Stimulated activated CD8-positive, alpha-beta memory T cell treated with anti-CD3 and anti-CD28 coated beads, Interleukin-7, amount 100 ng/mL, for 1 hour (primary cell): ENCODE data around the gene NT5C3A.
"Not testable (repeated sequence)": the region's sequence is repeated elsewhere in the genome, so short reads cannot be mapped to it uniquely, and the experiment has no call there.

Experiments used
- DNase-seq, 2 donors: peaks; one replicate each; pipeline ENCODE4 v3.0.0-alpha.2; 2020; ENCODE audit warnings: low read depth in 2 of 2

NT5C3A gene

DNA sequence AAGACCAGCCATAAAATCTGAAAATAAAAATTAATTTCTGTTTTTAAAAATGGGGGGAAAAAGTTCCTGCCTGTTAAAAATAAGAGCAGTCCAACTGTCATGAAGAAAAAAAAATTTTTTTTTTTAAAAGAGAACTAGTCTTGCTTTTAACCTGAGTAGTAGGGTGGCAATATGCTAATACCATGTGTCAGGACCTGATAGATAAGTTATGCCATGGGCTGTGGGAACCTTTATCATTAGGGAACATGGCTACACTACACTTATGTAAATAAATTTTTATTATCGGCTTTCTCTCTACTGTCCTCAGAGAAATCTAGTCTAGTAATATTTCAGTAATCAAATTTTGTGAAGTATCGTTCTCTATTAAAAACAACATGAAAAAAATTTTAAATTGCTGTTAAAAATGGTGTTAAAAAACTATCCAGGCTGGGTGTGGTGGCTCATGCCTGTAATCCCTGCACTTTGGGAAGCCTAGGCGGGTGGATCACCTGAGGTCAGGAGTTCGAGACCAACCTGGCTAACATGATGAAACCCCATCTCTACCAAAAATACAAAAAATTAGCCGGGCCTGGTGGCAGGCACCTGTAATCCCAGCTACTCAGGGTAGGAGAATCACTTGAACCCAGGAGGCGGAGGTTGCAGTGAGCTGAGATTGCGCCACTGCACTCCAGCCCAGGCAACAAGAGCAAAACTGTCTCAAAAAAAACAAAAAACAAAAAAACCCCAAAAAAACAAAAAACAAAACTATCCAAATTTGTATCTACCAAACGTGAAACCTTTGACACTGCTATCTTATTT is 20.7 kb downstream of the NT5C3A start:
- no peak for DNase-seq

DNA sequence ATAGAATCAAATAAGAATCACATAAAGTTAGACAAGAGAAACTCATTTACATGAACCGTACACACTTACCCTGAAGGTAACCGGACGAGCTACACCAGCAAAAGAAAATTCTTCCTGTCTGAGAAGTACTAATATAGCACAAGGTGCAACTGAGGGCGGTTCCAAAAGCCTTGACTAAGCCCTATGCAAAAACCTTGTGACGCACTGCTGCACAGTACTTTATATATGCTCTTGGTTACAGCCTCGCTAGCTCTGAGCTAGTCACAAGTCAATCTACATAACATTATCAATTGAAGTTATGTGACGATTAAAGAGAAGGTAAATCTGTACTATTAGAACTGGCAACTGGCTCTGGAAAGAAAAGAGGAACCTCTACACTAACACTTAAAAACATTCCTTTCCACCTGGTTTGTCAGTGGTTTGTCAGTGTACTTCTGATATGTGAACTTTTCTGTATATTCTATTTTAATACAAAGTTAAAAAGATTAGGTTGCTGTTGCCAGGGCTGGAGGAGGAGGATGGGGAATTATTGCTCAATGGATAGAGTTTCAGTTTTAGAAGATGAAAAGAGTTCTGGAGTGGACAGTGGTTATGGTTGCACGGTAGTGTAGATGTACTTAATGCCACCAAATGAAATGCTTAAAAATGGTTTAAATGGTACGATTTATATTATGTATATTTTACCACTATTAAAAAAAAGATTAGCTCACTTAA is 21.6 kb downstream of the NT5C3A start:
- peak in 1 of 2 donors; percentile 32 for DNase-seq

DNA sequence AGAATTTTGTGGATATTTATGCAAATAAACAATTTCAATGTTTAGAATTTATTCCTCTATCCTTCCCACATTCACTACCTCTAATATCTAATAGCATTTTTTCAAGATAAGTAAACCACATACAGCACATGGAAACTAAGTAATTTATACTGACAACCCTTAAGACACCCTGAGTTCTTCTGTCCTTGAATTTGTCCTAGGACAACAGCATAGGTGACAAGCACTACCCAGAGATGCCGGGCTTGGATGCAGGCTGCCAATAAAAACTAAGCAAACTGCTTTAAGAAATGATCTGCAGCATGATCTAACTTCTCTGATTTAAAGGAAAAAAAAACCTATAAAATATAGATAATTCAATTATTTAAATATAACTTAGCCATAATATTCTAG is 22.7 kb downstream of the NT5C3A start:
- no peak for DNase-seq

DNA sequence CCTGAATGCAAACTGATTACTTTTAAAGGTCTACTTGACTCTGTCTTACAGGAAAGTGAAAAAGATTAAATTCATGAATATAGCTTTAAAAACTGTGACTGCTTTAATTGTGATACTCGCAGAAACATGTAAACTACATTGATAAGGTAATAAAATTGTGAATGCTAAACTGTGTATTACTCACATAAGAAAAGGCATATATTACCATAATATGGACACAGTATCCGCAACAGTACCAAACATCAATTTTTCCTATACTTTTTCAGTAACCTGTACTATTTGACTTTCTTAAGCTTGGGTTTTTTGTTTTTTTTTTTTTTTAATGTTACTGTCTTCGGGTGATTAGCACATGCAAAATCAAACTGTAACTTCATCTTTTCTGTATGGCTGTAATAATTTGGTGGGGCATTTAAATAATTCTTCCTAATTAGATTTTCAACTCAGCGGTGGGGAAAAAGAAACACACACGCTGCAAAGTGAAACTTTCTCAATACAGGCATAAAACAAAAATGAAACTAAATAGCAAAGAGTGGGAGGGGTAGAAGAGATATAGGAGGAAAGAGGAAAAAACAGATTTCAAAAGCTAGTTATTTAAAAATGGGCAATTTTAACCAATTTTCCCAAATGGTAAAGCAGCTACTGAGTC is 23.2 kb downstream of the NT5C3A start:
- DNase-seq: no peak

DNA sequence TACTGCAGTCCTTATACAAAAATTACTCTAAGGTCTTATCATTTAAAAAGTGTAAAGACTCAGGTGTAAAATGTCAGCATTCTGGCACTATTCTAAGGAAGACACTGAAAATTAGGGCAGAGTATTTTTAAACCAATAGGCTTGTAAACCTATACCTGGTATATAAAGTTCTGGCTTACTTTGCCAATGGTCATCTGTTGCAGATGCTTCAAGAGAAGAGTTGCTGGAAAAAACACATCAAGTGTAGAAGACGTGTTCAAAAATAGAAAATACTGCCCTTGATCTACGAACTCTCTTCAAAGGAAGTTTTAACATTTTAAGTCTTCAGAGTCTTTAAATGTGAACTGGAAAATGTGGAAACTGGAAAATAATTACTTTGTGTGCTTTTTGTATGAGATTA is 23.9 kb downstream of the NT5C3A start:
- no peak for DNase-seq

DNA sequence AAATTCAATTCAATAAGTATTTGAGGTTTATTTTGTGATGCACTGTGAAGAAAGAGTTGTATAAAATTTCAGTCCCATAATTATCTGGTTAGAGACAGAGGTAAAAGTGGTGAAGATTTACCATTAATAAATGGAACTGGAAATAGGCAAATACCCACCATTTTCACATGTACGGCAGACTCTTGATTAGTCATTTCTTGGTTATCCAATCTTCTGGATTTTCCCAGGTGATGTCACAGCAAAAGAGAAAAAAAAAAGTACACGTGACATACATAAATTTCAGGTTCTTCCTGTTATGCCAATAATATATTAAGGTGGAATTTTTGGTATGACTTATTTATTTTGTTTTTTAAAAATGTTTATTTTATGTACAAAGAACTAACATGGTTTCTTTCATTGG is 26.8 kb downstream of the NT5C3A start:
- DNase-seq: no peak

DNA sequence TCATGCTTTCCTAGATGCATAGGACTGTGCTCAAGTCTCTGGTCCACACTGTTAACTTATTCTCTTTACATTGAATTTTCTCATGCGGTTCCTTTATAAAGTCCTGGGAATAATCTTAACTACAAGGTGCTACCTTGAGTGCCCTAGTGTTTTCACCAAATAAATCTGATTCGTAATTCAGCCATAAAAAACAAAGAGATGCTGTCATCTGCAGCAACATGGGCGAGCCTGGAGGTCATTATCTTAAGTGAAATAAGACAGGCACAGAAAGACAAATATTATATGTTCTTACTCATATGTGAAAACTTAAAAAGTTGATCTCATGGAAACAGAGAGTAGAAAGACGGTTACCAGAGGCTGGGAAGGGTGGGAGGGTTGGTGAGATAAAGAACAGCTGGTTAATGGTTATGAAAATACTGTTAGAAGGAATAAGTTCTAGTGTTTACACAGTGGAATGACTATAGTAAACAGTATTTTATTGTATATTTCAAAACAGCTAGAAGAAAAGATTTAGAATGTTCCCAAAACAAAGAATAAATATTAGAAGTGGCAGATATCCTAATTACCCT is 38.3 kb downstream of the NT5C3A start:
- DNase-seq: no peak

DNA sequence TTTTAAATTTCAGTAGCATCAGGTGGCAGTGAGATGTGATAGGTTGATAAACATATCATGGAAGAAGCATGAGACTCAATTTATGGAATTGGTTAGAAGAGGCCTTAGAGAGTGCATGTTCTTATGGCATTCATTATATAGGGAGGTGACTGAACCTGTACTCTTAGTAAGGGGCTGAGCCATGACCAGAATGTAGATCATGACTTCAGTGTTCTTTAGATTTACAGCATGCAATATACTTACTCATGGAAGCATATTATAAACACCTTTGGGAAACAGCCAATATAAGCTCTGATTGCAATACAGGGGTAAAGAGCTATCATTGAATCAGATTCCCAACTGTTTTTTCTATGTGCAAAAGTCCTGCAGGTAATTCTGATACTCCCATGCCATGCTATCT is 50.2 kb downstream of the NT5C3A start:
- DNase-seq: no peak

DNA sequence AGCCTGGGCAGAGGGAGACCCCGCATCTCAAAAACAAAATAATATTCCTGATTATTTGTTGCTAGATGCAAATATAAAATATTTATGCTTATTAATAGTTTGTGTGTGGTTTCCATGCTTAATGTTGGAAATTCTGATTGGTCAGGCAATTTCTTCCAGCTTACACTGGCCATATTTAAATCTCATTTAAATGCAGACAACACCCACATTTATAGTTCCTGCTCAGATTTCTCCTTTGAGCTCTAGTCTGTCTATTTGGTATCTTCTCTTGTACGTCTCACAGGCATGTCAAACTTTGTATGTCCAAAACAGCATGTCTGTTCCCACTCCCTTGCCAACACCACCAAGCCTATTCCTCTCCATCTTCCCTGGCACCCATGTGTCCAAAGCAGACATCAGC is 52.8 kb downstream of the NT5C3A start:
- no peak for DNase-seq

DNA sequence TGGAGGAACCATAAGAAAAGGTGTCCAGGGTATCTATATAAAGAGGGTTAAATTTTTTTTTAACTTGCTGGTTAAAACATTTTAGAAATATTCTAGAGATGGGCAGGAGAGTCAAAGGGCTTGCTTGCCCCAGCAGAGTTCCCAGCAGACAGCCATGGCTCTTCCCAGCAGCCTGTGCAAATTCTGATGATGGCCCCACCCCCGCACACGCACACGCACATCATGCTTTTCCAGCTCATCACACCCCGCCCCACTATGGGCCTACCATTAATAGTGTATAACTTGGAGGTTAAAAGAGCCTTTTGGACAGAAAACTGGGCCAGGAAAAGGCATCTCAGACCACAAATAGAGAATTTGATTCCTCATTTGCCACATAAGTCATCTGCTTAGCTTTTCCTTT is 56.9 kb downstream of the NT5C3A start:
- DNase-seq: not testable (repeated sequence)

DNA sequence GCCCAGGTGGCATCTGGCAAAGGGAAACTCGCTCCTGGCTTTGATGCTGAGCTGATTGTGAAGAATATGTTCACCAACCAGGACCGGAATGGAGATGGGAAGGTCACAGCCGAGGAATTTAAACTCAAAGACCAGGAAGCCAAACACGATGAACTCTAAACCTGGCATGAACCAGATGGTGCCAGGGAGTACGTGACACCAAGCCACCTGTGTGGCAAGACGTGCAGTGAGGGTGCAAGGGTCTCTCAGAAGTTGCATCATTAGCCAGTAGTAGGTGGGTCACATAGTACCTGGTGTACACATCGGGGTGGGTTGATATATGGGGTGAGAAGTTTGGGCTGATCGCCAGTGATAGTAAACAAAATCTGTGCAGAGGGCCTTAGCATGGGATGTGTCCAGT is 57.4 kb downstream of the NT5C3A start:
- DNase-seq: not testable (repeated sequence)

DNA sequence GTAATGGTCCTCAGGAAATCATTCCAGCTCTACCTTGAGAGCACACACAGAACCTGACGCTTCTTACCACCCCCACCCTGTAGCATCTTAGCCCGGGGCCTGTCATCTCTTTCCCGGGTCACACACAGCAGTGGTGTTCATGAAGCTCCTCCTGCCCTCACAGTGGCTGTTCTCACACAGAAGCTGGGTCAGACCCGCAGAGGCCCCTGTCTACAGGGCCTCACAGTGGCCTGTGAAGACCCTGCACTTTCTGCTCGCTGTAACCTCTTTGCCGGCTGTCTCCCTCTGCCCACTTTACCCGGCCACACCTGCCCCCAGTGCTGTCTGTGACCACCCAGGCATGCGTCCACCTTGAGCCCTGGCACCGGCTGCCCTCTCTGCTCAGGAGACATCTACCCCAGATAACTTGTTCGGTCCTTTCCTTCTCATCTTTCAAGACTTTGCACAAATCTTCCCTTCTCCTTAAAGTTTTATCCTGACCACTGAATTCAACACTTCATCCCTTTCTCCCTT is 58.4 kb downstream of the NT5C3A start:
- DNase-seq: not testable (repeated sequence)

DNA sequence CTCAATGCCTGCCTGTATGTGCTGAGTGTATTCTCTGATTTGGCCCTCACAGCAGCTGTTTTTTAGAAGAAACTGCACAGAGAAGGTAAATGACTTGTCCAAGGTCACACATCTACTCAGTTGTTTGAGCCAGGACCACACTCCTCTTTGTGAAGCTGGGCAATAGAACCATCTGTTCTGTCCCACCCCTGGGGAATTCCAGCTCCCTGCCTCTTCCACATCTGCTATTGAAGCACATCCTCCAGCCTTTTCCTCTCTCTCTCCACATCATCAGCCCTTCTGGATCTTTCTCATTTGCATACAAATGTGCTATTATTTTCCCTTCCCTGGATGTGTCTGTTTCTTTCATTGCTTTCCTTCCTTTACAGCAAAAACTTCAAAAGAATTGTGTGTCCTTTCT is 59.5 kb downstream of the NT5C3A start:
- not testable (repeated sequence) for DNase-seq

DNA sequence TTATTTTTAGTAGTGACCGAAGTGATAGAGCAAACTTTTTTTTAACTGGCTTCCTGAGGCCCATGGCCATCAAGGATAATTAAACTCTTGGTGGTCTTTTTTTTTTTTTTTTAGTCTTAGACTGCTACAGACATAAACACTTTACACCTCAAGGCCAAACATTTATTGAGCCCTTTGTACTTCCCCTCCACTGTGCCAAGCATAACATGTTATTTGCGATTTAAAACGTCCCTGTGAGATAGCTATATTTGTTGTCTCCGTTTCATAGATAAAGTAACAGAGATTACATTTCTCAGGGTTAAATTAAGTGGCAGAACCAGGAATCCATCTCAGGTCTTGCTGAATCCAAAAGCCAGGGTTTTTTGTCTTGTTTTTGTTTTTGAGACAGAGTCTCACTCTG is 63.2 kb downstream of the NT5C3A start:
- DNase-seq: not testable (repeated sequence)

DNA sequence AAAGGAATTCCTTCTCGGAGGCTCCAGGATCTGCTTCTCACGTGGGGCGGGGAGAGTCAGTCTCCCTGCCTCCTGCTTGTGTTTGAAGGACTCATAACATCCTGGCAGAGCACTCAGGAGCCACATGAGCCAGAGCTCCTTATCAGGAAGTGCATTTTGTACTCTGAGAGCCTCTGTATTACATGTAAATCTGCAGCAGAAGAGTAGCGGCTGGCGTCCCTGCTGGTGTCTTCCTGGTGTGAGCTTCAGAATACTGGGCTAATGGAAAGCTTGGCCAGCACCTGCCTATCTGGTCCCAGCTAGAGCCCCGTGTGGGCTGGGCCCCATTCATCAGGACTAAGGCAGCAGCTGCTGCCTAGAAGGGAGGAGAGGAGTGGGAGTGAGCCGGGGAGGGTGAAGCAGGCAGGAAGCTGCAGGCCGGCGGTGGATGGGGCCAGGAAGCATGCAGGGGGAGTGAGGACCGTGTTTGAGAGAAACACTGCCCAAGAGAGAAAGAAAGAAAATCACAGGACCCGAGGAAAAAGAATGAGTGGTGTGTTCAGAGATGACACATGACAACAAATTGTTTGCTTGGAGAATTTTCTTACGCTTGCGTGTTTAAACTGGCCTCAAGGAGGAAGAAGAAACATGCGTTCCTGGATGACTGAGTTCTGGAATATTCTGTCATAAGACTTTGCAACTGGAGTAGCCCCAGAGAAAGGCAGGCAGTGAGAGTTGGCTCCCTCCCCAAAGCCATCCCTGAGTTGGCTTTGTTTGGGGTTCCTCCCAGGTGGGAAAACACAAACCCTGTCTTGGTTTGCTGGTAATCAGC is 64.0 kb downstream of the NT5C3A start:
- not testable (repeated sequence) for DNase-seq

DNA sequence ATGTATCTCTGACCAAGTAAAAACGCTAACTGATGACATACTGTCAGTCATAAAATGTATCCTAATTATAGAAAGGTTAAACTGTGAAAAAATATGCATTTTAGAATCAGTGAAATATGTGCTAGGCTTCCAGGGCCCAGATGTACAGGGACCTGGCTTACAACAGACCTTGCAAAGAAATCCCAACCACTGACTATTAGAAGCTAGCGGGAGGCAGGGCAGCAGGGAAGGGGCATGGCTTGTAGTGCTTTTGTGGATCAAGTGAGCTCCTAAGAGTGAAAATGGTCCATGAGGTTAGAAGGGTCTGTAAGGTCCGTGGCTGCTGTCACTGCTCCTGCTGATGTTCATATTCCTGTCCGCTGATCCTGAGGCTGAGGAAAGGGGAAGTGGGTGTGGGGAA is 64.6 kb downstream of the NT5C3A start:
- not testable (repeated sequence) for DNase-seq

DNA sequence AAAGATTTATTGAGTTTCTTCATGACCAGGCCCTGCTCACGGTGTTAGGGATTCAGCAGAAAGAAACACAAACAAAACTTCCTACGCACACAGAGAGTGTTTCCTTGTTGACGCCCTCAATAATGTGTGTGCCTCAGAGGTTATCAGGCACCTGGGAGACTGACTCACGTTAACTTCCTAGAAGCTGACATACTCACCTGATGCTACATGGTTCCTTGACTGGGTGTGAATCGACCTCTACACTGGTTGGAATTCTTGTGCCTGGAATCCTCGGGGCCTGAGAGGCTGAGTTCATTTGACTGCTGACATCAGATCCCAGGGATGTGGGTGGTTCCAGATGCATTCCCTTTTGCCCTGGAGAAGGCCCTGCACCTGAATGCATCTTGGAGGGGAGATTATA is 69.8 kb downstream of the NT5C3A start:
- not testable (repeated sequence) for DNase-seq

DNA sequence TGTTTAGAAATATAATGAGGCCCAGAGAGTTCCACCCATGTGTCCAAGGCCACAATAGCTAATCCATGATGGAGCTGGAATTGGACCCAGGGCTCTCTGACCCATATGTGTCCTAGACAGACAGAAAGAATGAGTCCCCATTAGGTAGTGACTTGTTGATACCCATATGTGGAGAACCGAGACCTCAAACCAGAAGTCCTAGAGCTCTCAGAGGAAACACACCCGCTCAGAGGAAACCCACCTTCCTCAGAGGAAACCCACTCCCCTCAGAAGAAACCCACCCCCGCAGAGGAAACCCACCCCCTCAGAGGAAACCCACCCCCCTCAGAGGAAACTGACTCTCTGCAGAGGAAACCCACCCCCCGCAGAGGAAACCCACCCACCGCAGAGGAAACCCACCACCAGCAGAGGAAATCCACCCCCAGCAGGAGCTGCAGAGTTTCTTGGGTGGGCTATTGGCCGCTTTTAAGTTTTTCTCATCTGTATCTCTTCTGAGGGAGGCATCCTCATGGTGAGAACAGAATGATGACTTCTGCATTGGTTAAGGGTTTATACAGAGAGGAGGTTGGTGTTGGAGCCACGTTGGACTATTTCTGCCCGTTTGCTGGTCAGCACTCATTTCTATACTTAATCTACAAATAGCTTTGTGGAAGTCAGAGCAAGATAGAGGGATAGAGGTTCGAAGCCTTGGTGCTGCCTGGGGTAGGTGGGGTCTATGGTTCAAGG is 70.4 kb downstream of the NT5C3A start:
- not testable (repeated sequence) for DNase-seq

DNA sequence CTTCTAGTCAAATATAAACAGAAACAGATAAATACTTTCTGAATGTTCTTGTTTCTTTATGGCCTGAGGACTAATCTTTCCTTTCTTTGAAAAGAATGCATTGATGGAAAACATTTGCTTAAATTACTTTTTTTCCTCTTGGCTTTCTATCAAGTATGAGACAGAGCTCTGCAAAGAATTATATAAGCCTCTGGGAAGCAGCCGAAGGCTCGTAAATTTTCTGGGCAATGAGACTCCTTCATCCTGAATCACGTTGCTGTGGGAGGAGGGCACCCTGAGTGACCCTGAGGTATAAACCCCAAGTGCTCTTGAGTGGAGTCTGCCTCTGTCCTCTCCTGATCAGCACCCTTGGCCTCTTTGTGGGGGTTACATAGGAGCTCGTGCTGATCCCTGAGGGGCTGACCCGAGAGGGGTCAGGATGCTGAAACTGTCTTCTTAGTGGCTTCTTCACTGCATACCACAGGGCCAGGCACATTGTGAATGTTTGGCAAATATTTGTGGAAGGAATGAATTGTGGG is 71.4 kb downstream of the NT5C3A start:
- not testable (repeated sequence) for DNase-seq

DNA sequence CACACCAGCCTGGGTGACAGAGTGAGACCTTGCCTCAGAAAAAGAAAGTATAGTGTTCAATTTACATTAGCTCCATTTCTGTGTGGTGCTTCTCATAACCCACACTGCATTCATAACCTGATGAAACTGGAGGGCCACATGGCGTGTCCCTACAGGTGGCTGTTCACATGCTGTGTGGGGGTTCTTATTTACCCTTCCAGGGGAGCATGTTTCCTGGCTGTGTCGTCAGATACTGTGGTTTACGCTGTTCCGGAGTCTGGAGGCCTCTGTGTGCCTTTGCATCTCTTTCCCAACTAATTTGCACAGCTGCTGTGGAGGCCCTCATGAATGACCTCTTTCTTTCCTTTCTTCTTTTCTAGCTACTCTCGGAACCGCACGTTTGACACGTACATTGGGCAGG is 74.4 kb downstream of the NT5C3A start:
- not testable (repeated sequence) for DNase-seq
